ENCODE data around the gene LCLAT1.

LCLAT1 gene

DNA sequence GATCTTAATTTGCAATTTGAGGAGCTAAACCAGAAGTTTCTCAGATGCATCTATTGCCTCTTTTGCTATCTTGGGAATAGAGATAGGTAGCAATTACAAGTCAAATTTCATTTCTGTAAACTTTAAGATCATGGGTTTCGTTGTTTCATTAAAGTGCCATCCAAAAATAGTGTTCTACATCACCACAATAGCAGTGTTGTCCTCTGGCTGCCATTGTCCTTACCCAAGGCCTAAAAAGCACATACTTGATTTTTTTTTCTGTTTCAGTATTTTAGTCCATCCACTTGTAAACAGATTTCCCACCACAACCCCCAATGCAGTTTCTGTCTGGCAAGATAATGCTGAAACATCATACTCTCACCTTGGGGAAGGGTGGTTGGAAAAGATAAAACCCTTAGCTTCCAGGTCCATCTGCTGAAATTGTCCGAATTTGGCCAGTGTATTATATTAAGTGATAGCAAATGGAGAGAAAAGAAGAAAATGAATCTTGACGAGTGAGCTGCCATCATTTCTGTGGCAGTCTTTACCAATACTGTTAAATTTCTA lies 136.2 kb downstream of the LCLAT1 start:
- H3F3A ChIP-seq (ENCODE audit: low read depth), result no peaks in the 10 kb centered on the region
- no peak overlapping the region for H2AFZ ChIP-seq (ENCODE audit: low read length)
- H3K4me3 ChIP-seq (ENCODE audit: low read length, poor library complexity, severe bottlenecking), result no peak overlapping the region
- H3K9ac ChIP-seq (ENCODE audit: low read depth, low read length, poor library complexity, severe bottlenecking), result no peak overlapping the region
- H3K27me3 ChIP-seq (ENCODE audit: insufficient read depth, low read length, poor library complexity, severe bottlenecking), result no peaks in the 10 kb centered on the region
- TF ChIP-seq EZH2phosphoT487 (IDR thresholded peaks at IDR 0.05; ENCODE audit: borderline replicate concordance), result no peak
- TF ChIP-seq, protein P1, sequence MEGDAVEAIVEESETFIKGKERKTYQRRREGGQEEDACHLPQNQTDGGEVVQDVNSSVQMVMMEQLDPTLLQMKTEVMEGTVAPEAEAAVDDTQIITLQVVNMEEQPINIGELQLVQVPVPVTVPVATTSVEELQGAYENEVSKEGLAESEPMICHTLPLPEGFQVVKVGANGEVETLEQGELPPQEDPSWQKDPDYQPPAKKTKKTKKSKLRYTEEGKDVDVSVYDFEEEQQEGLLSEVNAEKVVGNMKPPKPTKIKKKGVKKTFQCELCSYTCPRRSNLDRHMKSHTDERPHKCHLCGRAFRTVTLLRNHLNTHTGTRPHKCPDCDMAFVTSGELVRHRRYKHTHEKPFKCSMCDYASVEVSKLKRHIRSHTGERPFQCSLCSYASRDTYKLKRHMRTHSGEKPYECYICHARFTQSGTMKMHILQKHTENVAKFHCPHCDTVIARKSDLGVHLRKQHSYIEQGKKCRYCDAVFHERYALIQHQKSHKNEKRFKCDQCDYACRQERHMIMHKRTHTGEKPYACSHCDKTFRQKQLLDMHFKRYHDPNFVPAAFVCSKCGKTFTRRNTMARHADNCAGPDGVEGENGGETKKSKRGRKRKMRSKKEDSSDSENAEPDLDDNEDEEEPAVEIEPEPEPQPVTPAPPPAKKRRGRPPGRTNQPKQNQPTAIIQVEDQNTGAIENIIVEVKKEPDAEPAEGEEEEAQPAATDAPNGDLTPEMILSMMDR (conservative IDR thresholded peaks at IDR 0.05; ENCODE audit: low read length), result no peak
- H3K4me1 ChIP-seq (ENCODE audit: insufficient read depth, low read length, poor library complexity, severe bottlenecking), result no peaks in the 10 kb centered on the region
- no peaks in the 10 kb centered on the region for H4K20me1 ChIP-seq (ENCODE audit: insufficient read depth, low read length, poor library complexity, severe bottlenecking)
- H3K79me2 ChIP-seq (ENCODE audit: insufficient read depth, low read length), result no peaks in the 10 kb centered on the region
- H3K9me3 ChIP-seq (ENCODE audit: insufficient read depth, low read depth, low read length), result no peaks in the 10 kb centered on the region
- H3K36me3 ChIP-seq (ENCODE audit: insufficient read depth, low read length), result peaks cover 6% of the 10 kb centered on the region; the same call in 1 of the 2 replicates
- no peaks in the 10 kb centered on the region for H3K9me2 ChIP-seq (replicated peaks; ENCODE audit: low read depth, low read length)
- H3K4me2 ChIP-seq (ENCODE audit: low read depth, low read length, poor library complexity, severe bottlenecking), result no peak overlapping the region

DNA sequence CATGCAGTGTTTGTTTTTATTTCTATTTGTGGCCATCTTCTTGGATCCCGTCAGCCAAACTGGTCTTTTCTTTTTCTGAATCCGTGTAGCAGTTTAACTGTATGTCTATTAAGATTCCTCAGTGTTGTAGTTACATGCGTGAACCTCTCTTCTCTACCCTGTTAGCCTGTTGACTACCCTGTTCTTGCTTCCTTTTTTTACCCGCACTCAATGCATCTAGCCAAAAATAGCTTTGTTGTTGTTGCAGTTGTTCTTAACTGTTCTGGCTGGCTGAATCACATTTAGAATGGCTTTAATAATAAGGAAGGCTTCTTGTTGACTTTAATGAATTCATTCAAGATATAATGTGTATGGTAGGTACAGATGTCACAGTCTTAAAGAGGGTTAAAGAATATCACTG lies 137.1 kb downstream of the LCLAT1 start:
- H3K9ac ChIP-seq (ENCODE audit: low read depth, low read length, poor library complexity, severe bottlenecking), result no peak overlapping the region
- H3K4me1 ChIP-seq (ENCODE audit: insufficient read depth, low read length, poor library complexity, severe bottlenecking), result no peaks in the 10 kb centered on the region
- TF ChIP-seq EZH2phosphoT487 (IDR thresholded peaks at IDR 0.05; ENCODE audit: borderline replicate concordance), result no peak
- TF ChIP-seq, protein P1 (conservative IDR thresholded peaks at IDR 0.05; ENCODE audit: low read length), result no peak
- no peak overlapping the region for H3K4me3 ChIP-seq (ENCODE audit: low read length, poor library complexity, severe bottlenecking)
- H3K4me2 ChIP-seq (ENCODE audit: low read depth, low read length, poor library complexity, severe bottlenecking), result no peak overlapping the region
- H3K79me2 ChIP-seq (ENCODE audit: insufficient read depth, low read length), result no peaks in the 10 kb centered on the region
- no peaks in the 10 kb centered on the region for H3K27me3 ChIP-seq (ENCODE audit: insufficient read depth, low read length, poor library complexity, severe bottlenecking)
- no peaks in the 10 kb centered on the region for H3K9me3 ChIP-seq (ENCODE audit: insufficient read depth, low read depth, low read length)
- H3K9me2 ChIP-seq (replicated peaks; ENCODE audit: low read depth, low read length), result no peaks in the 10 kb centered on the region
- peaks cover 6% of the 10 kb centered on the region; the same call in 1 of the 2 replicates for H3K36me3 ChIP-seq (ENCODE audit: insufficient read depth, low read length)
- no peaks in the 10 kb centered on the region for H3F3A ChIP-seq (ENCODE audit: low read depth)
- H4K20me1 ChIP-seq (ENCODE audit: insufficient read depth, low read length, poor library complexity, severe bottlenecking), result no peaks in the 10 kb centered on the region
- no peak overlapping the region for H2AFZ ChIP-seq (ENCODE audit: low read length)

DNA sequence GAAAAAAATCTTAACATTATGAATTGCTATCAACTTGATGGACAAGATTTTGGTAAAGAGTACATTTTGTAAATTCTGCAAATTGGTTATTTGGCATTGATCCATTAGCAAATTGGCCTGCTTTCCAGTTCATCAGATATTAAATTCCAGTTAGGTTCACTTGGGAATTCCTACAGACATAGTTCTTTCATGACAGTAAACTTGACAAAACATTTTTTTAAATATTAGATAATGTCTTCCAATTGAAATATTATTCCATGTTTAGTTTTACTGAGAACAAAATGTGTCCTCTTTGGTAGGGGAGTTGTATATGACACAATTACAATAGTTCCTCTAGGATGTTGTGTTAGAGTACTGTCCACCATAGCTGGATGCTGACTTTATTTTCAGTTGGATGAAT lies 141.9 kb downstream of the LCLAT1 start:
- Histone ChIP-seq H3K27me3 (ENCODE audit: insufficient read depth, low read length, poor library complexity, severe bottlenecking) (no peaks in the 10 kb centered on the region), H3K9ac (ENCODE audit: low read depth, low read length, poor library complexity, severe bottlenecking) (no peak overlapping the region), H3K4me3 (ENCODE audit: low read length, poor library complexity, severe bottlenecking) (no peak overlapping the region), H3K9me3 (ENCODE audit: insufficient read depth, low read depth, low read length) (no peaks in the 10 kb centered on the region), H3K9me2 (replicated peaks; ENCODE audit: low read depth, low read length) (no peaks in the 10 kb centered on the region), H3K36me3 (ENCODE audit: insufficient read depth, low read length) (peaks cover 6% of the 10 kb centered on the region; the same call in 1 of the 2 replicates), H3F3A (ENCODE audit: low read depth) (no peaks in the 10 kb centered on the region), H3K79me2 (ENCODE audit: insufficient read depth, low read length) (no peaks in the 10 kb centered on the region), H3K4me2 (ENCODE audit: low read depth, low read length, poor library complexity, severe bottlenecking) (no peak overlapping the region), H4K20me1 (ENCODE audit: insufficient read depth, low read length, poor library complexity, severe bottlenecking) (no peaks in the 10 kb centered on the region), H2AFZ (ENCODE audit: low read length) (no peak overlapping the region), H3K4me1 (ENCODE audit: insufficient read depth, low read length, poor library complexity, severe bottlenecking) (no peaks in the 10 kb centered on the region)
- TF ChIP-seq EZH2phosphoT487 (IDR thresholded peaks at IDR 0.05; ENCODE audit: borderline replicate concordance), result no peak
- TF ChIP-seq, protein P1 (conservative IDR thresholded peaks at IDR 0.05; ENCODE audit: low read length), result no peak

Data from Loucy (cell line).